K562 (cell line): ENCODE data around the gene RBPJL. TPM values are rescaled to one million over a fixed set of nuclear protein-coding genes. Genes with fewer than 3 reads are reported as not detected.
A peak's percentile ranks its signal among the peaks of the same experiment; 100 is the strongest.

Experiments used
- BACH1 ChIP-seq: fragments of 200-800 bp; sonication (Bioruptor generic); IDR thresholded peaks from 2 replicates; pipeline ENCODE4 v1.6.1; 2016; ENCODE audit warnings: missing genetic modification characterization, missing compliant biosample characterization
- EP300 ChIP-seq: IDR thresholded peaks from 2 replicates; pipeline ENCODE4 v1.6.1; 2012; ENCODE audit warnings: low read length, improper control_type of control experiment
- GATAD2A ChIP-seq: fragments of 450-650 bp; IDR thresholded peaks from 2 replicates; pipeline ENCODE4 v1.6.1; 2017
- PCBP1 ChIP-seq: fragments of 200-400 bp; formaldehyde crosslinking; IDR thresholded peaks from 2 replicates; pipeline ENCODE4 v1.6.1; 2018; ENCODE audit warnings: mild to moderate bottlenecking, low read depth, low read length; ENCODE audit not compliant: poor library complexity, severe bottlenecking
- PHF8 ChIP-seq: fragments of 200-600 bp; sonication (generic); IDR thresholded peaks from 2 replicates; pipeline ENCODE4 v1.6.1; 2012; ENCODE audit warnings: mixed run types, mild to moderate bottlenecking, inconsistent platforms, low read length, moderate library complexity, borderline replicate concordance
- PRMT5 ChIP-seq: sonication (generic); formaldehyde crosslinking; IDR thresholded peaks from 2 replicates; pipeline ENCODE4 v1.5.0; 2020; ENCODE audit warnings: missing genetic modification reagents
- RAD21 ChIP-seq, 2 experiments: fragments of 250-450 bp in 1 of 2; fragments of 450-650 bp in 1 of 2; sonication (Bioruptor Pico) in 1 of 2; formaldehyde crosslinking in 1 of 2; IDR thresholded peaks in 1 of 2; conservative IDR thresholded peaks in 1 of 2; 2 replicates each; pipeline versions ENCODE4 v1.4.0 to v1.8.0; 2020 to 2022; ENCODE audit warnings: mild to moderate bottlenecking in 2 of 2, moderate library complexity in 1 of 2
- RBM39 ChIP-seq: fragments of 200-400 bp; formaldehyde crosslinking; optimal IDR thresholded peaks from 2 replicates; pipeline ENCODE3; 2018; ENCODE audit warnings: low read depth, low read length
- SMC3 ChIP-seq: conservative IDR thresholded peaks from 2 replicates; pipeline ENCODE4 v1.6.1; 2011; ENCODE audit warnings: low read depth, low read length, improper control_type of control experiment; ENCODE audit not compliant: insufficient read depth
- STAT5B ChIP-seq: fragments of 250-450 bp; sonication (Bioruptor Pico); IDR thresholded peaks from 2 replicates; pipeline ENCODE4 v1.8.0; 2021; ENCODE audit warnings: mild to moderate bottlenecking, inconsistent platforms
- TCF7 ChIP-seq: sonication (generic); IDR thresholded peaks from 2 replicates; pipeline ENCODE4 v1.6.1; 2016; ENCODE audit warnings: antibody characterized with exemption, borderline replicate concordance
- THRAP3 ChIP-seq: fragments of 450-650 bp; IDR thresholded peaks from 2 replicates; pipeline ENCODE4 v1.6.1; 2016; ENCODE audit warnings: mild to moderate bottlenecking, inconsistent platforms, borderline replicate concordance
- ZBTB7A ChIP-seq: IDR thresholded peaks from 2 replicates; pipeline ENCODE4 v1.6.1; 2011; ENCODE audit warnings: low read depth, mild to moderate bottlenecking, low read length, moderate library complexity, borderline replicate concordance; ENCODE audit not compliant: control insufficient read depth
- ZKSCAN1 ChIP-seq: fragments of 150-350 bp; IDR thresholded peaks from 2 replicates; pipeline ENCODE4 v1.6.1; 2016; ENCODE audit warnings: low read depth, low read length
- ZNF140 ChIP-seq: fragments of 250-450 bp; sonication (Bioruptor Pico); IDR thresholded peaks from 2 replicates; pipeline ENCODE4 v1.8.0; 2021; ENCODE audit warnings: moderate library complexity, mild to moderate bottlenecking, inconsistent platforms
- ZNF644 ChIP-seq: fragments of 200-800 bp; sonication (Bioruptor generic); IDR thresholded peaks from 2 replicates; pipeline ENCODE4 v1.6.1; 2016; ENCODE audit warnings: low read depth, missing genetic modification characterization, missing compliant biosample characterization
- ZSCAN29 ChIP-seq: fragments of 450-650 bp; IDR thresholded peaks from 2 replicates; pipeline ENCODE4 v1.6.1; 2017
- polyA plus RNA-seq, 8 experiments: library from polyadenylated mRNA; depleted of rRNA in 4 of 8; stranded (reverse) in 5 of 8; unstranded in 3 of 8; fragments of >200 nt; fragmentation: Nextera tagmentation in 2 of 8; fragmentation: Illumina TruSeq in 1 of 8; extraction: Ambion mirVana in 2 of 8; extraction: Trizol in 1 of 8; gene quantifications; 2 replicates each; pipeline versions ENCODE4 v1.2.1 to v1.2.3, GENCODE V29; 2011 to 2014; ENCODE audit warnings: inconsistent platforms in 1 of 8, missing spikeins in 1 of 8
- total RNA-seq, 7 experiments: library from RNA; depleted of rRNA in 6 of 7; stranded (reverse); fragments of >200 nt in 6 of 7; fragmentation: Illumina TruSeq in 2 of 7; extraction: Trizol in 2 of 7; gene quantifications; 2 replicates each; pipeline versions ENCODE4 v1.2.1 to v1.2.3, GENCODE V29; 2011 to 2021; ENCODE audit warnings: low replicate concordance in 1 of 7
- TF ChIP-seq, protein P1 (sequence below): sonication (generic); formaldehyde crosslinking; IDR thresholded peaks from 2 replicates; pipeline ENCODE4 v1.8.1; 2022; ENCODE audit warnings: missing genetic modification reagents
- TF ChIP-seq, protein P2 (sequence below), 2 experiments: fragments of 450-650 bp; conservative IDR thresholded peaks; 2 replicates each; pipeline ENCODE4 v1.6.1; 2017; ENCODE audit warnings: mild to moderate bottlenecking in 2 of 2, moderate library complexity in 2 of 2
- TF ChIP-seq, protein P3 (sequence below): sonication (generic); formaldehyde crosslinking; IDR thresholded peaks from 2 replicates; pipeline ENCODE4 v1.8.1; 2023; ENCODE audit warnings: mild to moderate bottlenecking, missing genetic modification reagents
- TF ChIP-seq, protein P4 (sequence below), 2 experiments: fragments of 450-650 bp in 1 of 2; sonication (generic) in 1 of 2; formaldehyde crosslinking; conservative IDR thresholded peaks; 2 replicates each; pipeline versions ENCODE4 v1.4.0 to v1.8.1; 2020 to 2022; ENCODE audit warnings: mild to moderate bottlenecking in 1 of 2, missing genetic modification reagents in 1 of 2

RBPJL gene
- total and polyA plus RNA-seq, 9 of the 15 experiments (the other 6 are each of a cell fraction or from before 2014, with no cell fraction given) = not detected

DNA sequence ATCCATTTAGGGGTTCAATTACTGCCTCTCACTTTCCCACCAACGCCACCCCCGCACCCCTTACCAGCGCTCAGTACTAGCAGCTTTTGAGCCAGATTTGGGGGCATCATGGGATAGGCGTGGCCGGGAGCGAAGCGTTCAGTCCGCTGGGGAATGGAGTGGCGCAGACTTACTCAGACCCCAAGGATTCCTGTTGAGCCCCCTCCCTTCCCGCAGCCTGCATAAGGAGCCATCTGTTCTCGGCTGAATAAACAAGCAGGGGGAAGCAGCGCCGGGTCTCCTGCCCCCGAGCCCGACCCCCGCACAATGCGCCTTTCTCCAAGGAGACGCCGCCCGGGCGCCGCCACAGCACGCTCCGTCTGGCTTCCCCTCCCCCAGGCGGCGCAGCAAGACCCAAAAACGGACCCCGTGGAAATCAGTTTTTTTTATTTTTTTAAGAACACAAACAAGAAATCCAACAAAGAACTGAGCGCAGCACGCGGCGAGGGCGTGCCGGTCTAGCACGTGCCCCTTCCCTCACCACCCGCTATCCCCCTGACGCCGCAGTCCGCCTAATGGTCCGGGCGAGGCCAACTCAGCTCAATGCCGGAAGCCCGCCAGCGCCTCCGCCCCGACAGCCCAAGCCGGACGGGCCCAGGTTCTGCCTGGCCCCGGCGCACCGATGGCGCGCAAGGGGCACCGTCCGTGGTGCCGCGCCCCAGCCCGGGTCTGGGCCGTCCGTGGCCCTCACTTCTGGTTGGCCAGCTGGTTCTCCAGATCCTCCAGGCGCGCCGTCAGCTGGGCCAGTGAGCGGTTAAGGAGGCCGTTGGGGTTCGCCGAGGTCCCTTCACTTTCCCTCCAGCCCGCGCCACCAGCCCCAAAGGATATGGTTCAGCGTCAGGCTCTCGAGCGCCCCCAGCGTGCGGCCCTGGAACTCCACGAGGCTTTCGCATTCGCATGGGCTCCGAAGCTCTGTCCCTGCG is 13.3 kb upstream of the RBPJL start (continued):
- TF ChIP-seq, protein P1, sequence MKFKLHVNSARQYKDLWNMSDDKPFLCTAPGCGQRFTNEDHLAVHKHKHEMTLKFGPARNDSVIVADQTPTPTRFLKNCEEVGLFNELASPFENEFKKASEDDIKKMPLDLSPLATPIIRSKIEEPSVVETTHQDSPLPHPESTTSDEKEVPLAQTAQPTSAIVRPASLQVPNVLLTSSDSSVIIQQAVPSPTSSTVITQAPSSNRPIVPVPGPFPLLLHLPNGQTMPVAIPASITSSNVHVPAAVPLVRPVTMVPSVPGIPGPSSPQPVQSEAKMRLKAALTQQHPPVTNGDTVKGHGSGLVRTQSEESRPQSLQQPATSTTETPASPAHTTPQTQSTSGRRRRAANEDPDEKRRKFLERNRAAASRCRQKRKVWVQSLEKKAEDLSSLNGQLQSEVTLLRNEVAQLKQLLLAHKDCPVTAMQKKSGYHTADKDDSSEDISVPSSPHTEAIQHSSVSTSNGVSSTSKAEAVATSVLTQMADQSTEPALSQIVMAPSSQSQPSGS = no peak
- TF ChIP-seq BACH1 (tag) = no peak
- TF ChIP-seq PRMT5 (CRISPR knock-in tag) = no peak
- TF ChIP-seq, protein P2, sequence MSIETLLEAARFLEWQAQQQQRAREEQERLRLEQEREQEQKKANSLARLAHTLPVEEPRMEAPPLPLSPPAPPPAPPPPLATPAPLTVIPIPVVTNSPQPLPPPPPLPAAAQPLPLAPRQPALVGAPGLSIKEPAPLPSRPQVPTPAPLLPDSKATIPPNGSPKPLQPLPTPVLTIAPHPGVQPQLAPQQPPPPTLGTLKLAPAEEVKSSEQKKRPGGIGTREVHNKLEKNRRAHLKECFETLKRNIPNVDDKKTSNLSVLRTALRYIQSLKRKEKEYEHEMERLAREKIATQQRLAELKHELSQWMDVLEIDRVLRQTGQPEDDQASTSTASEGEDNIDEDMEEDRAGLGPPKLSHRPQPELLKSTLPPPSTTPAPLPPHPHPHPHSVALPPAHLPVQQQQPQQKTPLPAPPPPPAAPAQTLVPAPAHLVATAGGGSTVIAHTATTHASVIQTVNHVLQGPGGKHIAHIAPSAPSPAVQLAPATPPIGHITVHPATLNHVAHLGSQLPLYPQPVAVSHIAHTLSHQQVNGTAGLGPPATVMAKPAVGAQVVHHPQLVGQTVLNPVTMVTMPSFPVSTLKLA (conservative IDR thresholded peaks at IDR 0.05) = peak; percentile 48 to 65; a peak in 3 of 4 replicates
- TF ChIP-seq TCF7 = no peak
- no peak for TF ChIP-seq STAT5B (CRISPR knock-in tag)
- no peak for TF ChIP-seq RBM39
- TF ChIP-seq ZSCAN29 = no peak
- TF ChIP-seq ZNF140 = no peak
- TF ChIP-seq PHF8 = no peak
- TF ChIP-seq PCBP1 = peak; percentile 35
- TF ChIP-seq GATAD2A = no peak
- no peak for TF ChIP-seq ZNF644 (tag)
- TF ChIP-seq, protein P3, sequence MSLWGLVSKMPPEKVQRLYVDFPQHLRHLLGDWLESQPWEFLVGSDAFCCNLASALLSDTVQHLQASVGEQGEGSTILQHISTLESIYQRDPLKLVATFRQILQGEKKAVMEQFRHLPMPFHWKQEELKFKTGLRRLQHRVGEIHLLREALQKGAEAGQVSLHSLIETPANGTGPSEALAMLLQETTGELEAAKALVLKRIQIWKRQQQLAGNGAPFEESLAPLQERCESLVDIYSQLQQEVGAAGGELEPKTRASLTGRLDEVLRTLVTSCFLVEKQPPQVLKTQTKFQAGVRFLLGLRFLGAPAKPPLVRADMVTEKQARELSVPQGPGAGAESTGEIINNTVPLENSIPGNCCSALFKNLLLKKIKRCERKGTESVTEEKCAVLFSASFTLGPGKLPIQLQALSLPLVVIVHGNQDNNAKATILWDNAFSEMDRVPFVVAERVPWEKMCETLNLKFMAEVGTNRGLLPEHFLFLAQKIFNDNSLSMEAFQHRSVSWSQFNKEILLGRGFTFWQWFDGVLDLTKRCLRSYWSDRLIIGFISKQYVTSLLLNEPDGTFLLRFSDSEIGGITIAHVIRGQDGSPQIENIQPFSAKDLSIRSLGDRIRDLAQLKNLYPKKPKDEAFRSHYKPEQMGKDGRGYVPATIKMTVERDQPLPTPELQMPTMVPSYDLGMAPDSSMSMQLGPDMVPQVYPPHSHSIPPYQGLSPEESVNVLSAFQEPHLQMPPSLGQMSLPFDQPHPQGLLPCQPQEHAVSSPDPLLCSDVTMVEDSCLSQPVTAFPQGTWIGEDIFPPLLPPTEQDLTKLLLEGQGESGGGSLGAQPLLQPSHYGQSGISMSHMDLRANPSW (CRISPR knock-in tag) = no peak
- TF ChIP-seq THRAP3 = no peak
- TF ChIP-seq, protein P4, sequence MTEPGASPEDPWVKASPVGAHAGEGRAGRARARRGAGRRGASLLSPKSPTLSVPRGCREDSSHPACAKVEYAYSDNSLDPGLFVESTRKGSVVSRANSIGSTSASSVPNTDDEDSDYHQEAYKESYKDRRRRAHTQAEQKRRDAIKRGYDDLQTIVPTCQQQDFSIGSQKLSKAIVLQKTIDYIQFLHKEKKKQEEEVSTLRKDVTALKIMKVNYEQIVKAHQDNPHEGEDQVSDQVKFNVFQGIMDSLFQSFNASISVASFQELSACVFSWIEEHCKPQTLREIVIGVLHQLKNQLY (CRISPR knock-in tag; conservative IDR thresholded peaks at IDR 0.05) = no peak
- TF ChIP-seq ZKSCAN1 = no peak
- peak in 1 of 2 experiments; percentile 27; a peak in 2 of 4 replicates for TF ChIP-seq RAD21 (CRISPR knock-in tag; conservative IDR thresholded peaks at IDR 0.05 in 1 of 2, IDR thresholded peaks at IDR 0.05 in 1 of 2)
- no peak for TF ChIP-seq SMC3
- TF ChIP-seq ZBTB7A = no peak
- TF ChIP-seq EP300 = no peak
